HFF-Myc (cell line): Measurements from ENCODE around the gene ELOB.
A peak's percentile ranks its signal among the peaks of the same experiment; 100 is the strongest.

Experiments used
- DNase-seq: peaks from one replicate; pipeline ENCODE4 v3.0.0-alpha.2; 2011; ENCODE audit warnings: low read depth; ENCODE audit errors: extremely low read depth
- H3K4me3 ChIP-seq: replicated peaks from 2 replicates; pipeline ENCODE4 v1.5.1; 2011; ENCODE audit warnings: low read depth, mild to moderate bottlenecking, control low read depth, low read length
- CTCF ChIP-seq: IDR thresholded peaks from 2 replicates; pipeline ENCODE4 v1.5.1; 2012; ENCODE audit warnings: mild to moderate bottlenecking, low read depth, low read length, control low read depth; ENCODE audit errors: missing control alignments

ELOB gene

GRCh38 chr16:2777903-2778629, 986 bp upstream of the ELOB start:
- TF ChIP-seq CTCF: no peak
- H3K4me3 ChIP-seq: peak overlapping the region; percentile 93
- no peak for DNase-seq

GRCh38 chr16:2776500-2777139, 460 bp downstream of the ELOB start:
- peak overlapping the region; percentile 74 for H3K4me3 ChIP-seq
- no peak for DNase-seq
- TF ChIP-seq CTCF: no peak

DNA sequence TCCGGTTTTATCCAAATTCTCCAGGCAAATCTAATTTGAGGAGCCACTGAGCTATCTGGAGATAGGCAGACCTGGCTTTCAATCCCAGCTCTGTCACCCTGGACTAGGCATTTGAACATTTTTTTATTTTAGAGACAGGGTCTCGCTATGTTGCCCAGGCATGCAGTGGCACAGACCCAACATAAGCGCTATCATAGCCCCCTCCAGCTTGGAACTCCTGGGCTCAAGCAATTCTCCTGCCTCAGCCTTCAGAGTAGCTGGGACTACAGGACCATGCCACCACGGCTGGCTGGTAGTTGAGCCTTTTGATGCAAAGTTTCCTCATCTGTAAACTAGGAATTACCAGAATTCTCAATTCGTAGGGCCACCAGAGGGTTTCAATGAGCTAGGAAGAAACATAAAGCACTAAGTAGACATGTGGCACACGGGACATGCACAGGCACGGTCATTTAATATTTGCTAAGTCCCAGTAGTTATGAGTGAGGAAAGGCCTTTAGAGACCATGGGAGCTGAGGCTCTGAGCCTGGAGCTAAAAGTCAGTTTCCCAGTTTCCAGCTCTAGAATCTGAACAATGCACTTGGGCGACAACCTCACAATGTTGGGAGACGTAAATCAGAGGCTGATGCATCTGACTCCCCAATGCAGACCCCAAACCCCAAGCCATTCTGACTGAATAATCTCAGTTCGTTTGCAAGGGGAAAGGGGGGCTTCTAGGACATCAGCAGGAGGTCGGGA, 1.1 kb downstream of the ELOB start:
- H3K4me3 ChIP-seq: peak overlapping the region; percentile 74

DNA sequence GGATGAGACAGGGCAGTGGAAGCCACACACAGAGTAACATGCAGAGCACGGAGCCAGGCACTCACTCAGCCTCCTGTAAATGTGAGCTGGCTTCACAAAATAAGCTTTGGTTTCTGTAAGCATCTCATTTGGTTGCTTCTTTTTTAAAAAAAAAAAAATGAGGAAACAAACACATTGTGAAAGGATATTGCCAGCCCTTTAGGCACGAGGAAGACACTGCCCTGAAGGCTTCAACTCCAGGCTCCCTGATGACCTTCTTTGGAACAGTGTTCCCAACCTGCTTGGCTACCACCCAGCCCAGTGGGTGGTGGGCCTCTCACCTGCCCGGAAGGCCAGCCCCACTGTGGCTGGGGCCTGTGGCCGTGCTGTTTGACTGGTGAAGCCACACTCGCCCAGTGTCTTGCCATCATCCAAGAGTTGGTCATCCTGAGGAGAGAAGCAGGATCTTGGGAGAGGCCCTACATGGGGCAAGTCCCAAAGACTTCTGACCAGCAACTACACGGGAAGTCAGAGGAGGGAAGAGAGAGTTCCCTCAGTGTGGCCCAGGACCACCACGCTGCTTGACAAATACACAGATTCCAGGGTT, 1.9 kb downstream of the ELOB start:
- TF ChIP-seq CTCF: no peak

More for the DNA sequence above, 1.1 kb downstream of the ELOB start:
- no peak for DNase-seq
- no peak for TF ChIP-seq CTCF

DNA sequence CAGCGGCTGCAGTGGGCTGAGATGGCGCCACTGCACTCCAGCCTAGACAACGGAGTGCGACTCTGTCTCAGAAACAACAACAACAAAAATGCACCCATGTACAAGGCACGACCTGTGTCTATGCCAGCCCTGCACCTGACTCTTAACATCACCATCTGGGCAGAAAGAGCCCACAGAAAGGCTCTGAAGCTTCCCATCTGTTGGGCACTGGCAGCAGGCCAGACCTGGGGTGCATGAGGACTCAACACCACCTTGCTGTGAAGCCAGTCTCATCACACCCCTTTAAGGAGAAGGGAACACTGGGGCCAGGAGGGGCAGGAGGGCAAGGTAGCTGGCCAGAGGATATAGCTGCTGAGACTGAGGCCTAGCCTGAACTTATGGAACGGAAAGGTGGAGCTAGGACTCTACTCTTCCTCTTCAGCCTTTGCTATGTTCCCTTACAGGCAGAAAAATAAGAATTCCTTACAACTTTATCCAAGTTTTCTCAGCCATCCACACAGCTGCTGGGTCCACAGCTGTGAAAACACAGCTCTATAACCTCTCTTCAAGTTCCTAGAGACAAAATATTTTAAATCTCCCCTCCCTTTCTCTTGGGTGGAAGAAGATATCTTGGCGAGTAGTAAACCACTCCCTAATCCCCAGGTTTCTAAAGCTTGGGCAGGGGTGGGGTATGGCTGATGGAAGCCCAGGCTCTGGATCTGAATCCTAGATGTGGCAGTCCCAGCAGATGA, 2.8 kb downstream of the ELOB start:
- DNase-seq: no peak
- TF ChIP-seq CTCF: no peak
- H3K4me3 ChIP-seq: no peak overlapping the region

More for the DNA sequence above, 1.9 kb downstream of the ELOB start:
- no peak for DNase-seq
- peak overlapping the region; percentile 74 for H3K4me3 ChIP-seq
